ENCODE results near the gene CAMK1D. TPM values are rescaled to one million over a fixed set of nuclear protein-coding genes. Genes with fewer than 3 reads are reported as not detected.

The CAMK1D gene
- total RNA-seq, 1 experiment from 2014 or later: 6.3 TPM

GRCh38 chr10:12606461-12606860, 257.1 kb downstream of the CAMK1D start:
- Histone ChIP-seq H3K9ac (ENCODE audit: extremely low read depth, insufficient read length, low read length) (no peak overlapping the region), H3K27ac (ENCODE audit: insufficient read length, low read depth, low read length) (no peak overlapping the region), H3K23me2 (ENCODE audit: insufficient read length, low read depth, low read length, poor library complexity, severe bottlenecking) (peaks cover 3% of the 10 kb centered on the region), H3K9me3 (ENCODE audit: control insufficient read depth, low read depth, low read length) (no peaks in the 10 kb centered on the region), H3T11ph (ENCODE audit: low read length) (no peak overlapping the region), H4K8ac (replicated peaks; ENCODE audit: insufficient read length, low read depth, low read length) (no peak overlapping the region), H2BK20ac (ENCODE audit: low read depth, low read length, poor library complexity, severe bottlenecking) (no peak overlapping the region), H2AFZ (ENCODE audit: low read length) (no peak overlapping the region), H3K27me3 (ENCODE audit: insufficient read depth, low read length) (no peaks in the 10 kb centered on the region), H3K4me1 (ENCODE audit: insufficient read depth, low read length) (no peaks in the 10 kb centered on the region), H2AK5ac (ENCODE audit: insufficient read length, low read length) (no peak overlapping the region), H3K14ac (ENCODE audit: insufficient read depth, low read length) (no peak overlapping the region), H2BK12ac (ENCODE audit: insufficient read length, low read depth, low read length) (no peak overlapping the region), H2BK15ac (ENCODE audit: low read depth, low read length) (no peak overlapping the region), H3K23ac (ENCODE audit: insufficient read length, low read depth, low read length) (no peak overlapping the region), H2BK120ac (ENCODE audit: low read depth, low read length, poor library complexity, severe bottlenecking) (no peak overlapping the region), H3K79me1 (ENCODE audit: insufficient read depth, low read depth, low read length, poor library complexity, severe bottlenecking) (no peaks in the 10 kb centered on the region), H4K20me1 (ENCODE audit: control insufficient read depth, insufficient read depth, insufficient read length) (no peaks in the 10 kb centered on the region), H3K4me2 (ENCODE audit: insufficient read depth, insufficient read length, low read length) (no peak overlapping the region), H3K56ac (ENCODE audit: insufficient read length, low read depth, low read length) (no peak overlapping the region), H4K5ac (ENCODE audit: insufficient read length, low read depth, low read length) (no peak overlapping the region), H3K18ac (ENCODE audit: insufficient read length, low read depth, low read length) (no peak overlapping the region), H4K91ac (ENCODE audit: insufficient read length, low read depth, low read length) (no peak overlapping the region), H3K4ac (ENCODE audit: low read depth, low read length) (no peak overlapping the region), H3K79me2 (ENCODE audit: insufficient read depth, low read length) (no peaks in the 10 kb centered on the region), H2BK5ac (ENCODE audit: insufficient read length, low read length) (no peak overlapping the region)
- no CpG with 5 or more reads among the region's 12 CpGs for WGBS (ENCODE audit: extremely low coverage, insufficient read length, low lambda C conversion rate)
- H3K27ac Mint-ChIP-seq: peak overlapping the region in 1 of 3 experiments; percentile 36; a peak in 1 of 7 replicates
- H3K9me3 Mint-ChIP-seq: peaks cover 0 to 3% of the 10 kb centered on the region in 2 experiments; a peak in 3 of 5 replicates
- no peaks in the 10 kb centered on the region; the same call in 1 of the 2 replicates for H3K27me3 Mint-ChIP-seq (ENCODE audit: low read depth)
- no peak for DNase-seq
- H3K36me3 Mint-ChIP-seq (ENCODE audit: insufficient read depth in 1 of 3, low read depth in 3 of 3): peaks cover 0 to 2% (median 1%) of the 10 kb centered on the region in 3 experiments; a peak in 3 of 7 replicates
- peaks cover 0 to 3% of the 10 kb centered on the region in 2 experiments; a peak in 1 of 4 replicates for H3K4me1 Mint-ChIP-seq
- TF ChIP-seq CTCF (conservative IDR thresholded peaks at IDR 0.05): no peak
- H3K4me3 Mint-ChIP-seq: no peak overlapping the region

All from H9 (cell line).